ENCODE results near the gene ICA1. TPM values are rescaled to one million over a fixed set of nuclear protein-coding genes. Genes with fewer than 3 reads are reported as not detected.
"Not testable (repeated sequence)": the region's sequence is repeated elsewhere in the genome, so short reads cannot be mapped to it uniquely, and the experiment has no call there.

The ICA1 gene
- total RNA-seq, 1 donor: 2.2 TPM

DNA sequence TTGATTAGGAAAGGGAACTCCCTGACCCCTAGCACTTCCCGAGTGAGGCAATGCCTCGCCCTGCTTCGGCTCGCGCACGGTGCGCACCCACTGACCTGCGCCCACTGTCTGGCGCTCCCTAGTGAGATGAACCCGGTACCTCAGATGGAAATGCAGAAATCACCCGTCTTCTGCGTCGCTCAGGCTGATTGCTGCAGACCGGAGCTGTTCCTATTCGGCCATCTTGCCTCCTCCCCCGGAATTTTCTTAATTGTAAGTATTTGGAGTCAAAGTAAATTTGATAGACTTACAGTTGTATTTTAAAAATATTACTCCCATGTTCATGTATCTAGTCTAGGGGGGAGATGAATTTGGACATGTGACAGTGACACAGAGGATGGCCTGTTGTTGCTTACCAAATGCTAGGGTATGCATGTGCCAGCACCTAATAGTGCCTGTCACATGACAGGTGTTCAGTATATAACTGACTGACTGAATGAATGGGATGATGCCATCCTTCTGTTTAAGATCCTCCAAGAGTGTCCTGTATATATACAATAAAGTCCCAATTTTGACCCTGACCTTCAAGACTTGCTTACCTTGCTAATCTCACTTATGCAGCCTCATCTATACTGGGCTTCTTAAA is 42.0 kb upstream of the ICA1 start:
- no peak overlapping the region for H3K27ac ChIP-seq (ENCODE audit: low read depth, low read length)
- H3K9me3 ChIP-seq (ENCODE audit: low read depth, low read length): no peaks in the 10 kb centered on the region
- H2AFZ ChIP-seq (ENCODE audit: low read length): no peak overlapping the region
- H4K20me1 ChIP-seq (ENCODE audit: insufficient read depth, low read length): no peaks in the 10 kb centered on the region
- no peaks in the 10 kb centered on the region for H3K36me3 ChIP-seq (ENCODE audit: insufficient read depth, low read length)
- DNase-seq (ENCODE audit: insufficient read length, low spot score, missing footprints): no peak
- H3K4me2 ChIP-seq (ENCODE audit: insufficient read depth, low read length): no peak overlapping the region
- no peaks in the 10 kb centered on the region for H3K27me3 ChIP-seq (ENCODE audit: insufficient read depth, low read length)
- H3K79me2 ChIP-seq (ENCODE audit: insufficient read depth, low read length): no peaks in the 10 kb centered on the region
- H3K4me3 ChIP-seq (ENCODE audit: insufficient read depth, low read length): no peak overlapping the region
- H3K4me1 ChIP-seq (ENCODE audit: insufficient read depth, low read length): no peaks in the 10 kb centered on the region
- TF ChIP-seq, protein P1, sequence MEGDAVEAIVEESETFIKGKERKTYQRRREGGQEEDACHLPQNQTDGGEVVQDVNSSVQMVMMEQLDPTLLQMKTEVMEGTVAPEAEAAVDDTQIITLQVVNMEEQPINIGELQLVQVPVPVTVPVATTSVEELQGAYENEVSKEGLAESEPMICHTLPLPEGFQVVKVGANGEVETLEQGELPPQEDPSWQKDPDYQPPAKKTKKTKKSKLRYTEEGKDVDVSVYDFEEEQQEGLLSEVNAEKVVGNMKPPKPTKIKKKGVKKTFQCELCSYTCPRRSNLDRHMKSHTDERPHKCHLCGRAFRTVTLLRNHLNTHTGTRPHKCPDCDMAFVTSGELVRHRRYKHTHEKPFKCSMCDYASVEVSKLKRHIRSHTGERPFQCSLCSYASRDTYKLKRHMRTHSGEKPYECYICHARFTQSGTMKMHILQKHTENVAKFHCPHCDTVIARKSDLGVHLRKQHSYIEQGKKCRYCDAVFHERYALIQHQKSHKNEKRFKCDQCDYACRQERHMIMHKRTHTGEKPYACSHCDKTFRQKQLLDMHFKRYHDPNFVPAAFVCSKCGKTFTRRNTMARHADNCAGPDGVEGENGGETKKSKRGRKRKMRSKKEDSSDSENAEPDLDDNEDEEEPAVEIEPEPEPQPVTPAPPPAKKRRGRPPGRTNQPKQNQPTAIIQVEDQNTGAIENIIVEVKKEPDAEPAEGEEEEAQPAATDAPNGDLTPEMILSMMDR (IDR thresholded peaks at IDR 0.05; ENCODE audit: extremely low read depth, low read depth, low read length): no peak

DNA sequence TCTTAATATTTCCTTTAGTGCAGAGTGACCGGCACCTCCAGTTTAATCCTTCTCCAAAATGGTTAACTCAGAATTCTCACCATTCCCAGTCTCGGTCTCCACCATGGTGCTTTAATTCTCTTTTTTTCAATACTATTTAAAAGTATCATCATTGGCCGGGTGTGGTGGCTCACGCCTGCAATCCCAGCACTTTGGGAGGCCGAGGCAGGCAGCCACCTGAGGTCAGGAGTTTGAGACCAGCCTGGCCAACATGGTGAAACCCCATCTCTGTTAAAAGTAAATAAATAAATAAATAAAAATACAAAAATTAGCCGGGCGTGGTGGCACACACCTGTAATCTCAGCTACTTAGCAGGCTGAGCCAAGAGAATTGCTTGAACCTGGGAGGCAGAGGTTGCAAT is 35.1 kb upstream of the ICA1 start:
- not testable (repeated sequence) for H3K36me3 ChIP-seq (ENCODE audit: insufficient read depth, low read length); H3K4me2 ChIP-seq (ENCODE audit: insufficient read depth, low read length); H4K20me1 ChIP-seq (ENCODE audit: insufficient read depth, low read length); DNase-seq (ENCODE audit: insufficient read length, low spot score, missing footprints); H3K4me1 ChIP-seq (ENCODE audit: insufficient read depth, low read length); H2AFZ ChIP-seq (ENCODE audit: low read length); H3K79me2 ChIP-seq (ENCODE audit: insufficient read depth, low read length); H3K27me3 ChIP-seq (ENCODE audit: insufficient read depth, low read length); H3K4me3 ChIP-seq (ENCODE audit: insufficient read depth, low read length); H3K27ac ChIP-seq (ENCODE audit: low read depth, low read length); H3K9me3 ChIP-seq (ENCODE audit: low read depth, low read length)

DNA sequence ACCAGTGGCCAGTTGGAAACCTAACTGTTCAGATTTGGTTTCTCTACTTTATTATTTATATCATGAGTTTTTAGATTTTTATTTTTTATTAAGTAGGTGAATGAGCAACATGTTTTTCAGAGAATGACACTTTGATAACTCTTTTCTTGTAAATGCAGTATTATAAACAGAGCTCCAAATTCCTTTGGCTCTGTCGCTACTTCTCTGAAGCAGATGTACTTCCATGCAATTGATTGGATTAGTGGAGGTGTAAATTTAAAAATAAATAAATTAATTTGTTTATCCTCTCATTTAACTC is 34.3 kb upstream of the ICA1 start:
- peak overlapping the region; percentile 34 for H2AFZ ChIP-seq (ENCODE audit: low read length)
- TF ChIP-seq, protein P1 (IDR thresholded peaks at IDR 0.05; ENCODE audit: extremely low read depth, low read depth, low read length): no peak
- H3K4me2 ChIP-seq (ENCODE audit: insufficient read depth, low read length): no peak overlapping the region
- H3K79me2 ChIP-seq (ENCODE audit: insufficient read depth, low read length): no peaks in the 10 kb centered on the region
- no peaks in the 10 kb centered on the region for H3K4me1 ChIP-seq (ENCODE audit: insufficient read depth, low read length)
- no peaks in the 10 kb centered on the region for H3K27me3 ChIP-seq (ENCODE audit: insufficient read depth, low read length)
- H3K4me3 ChIP-seq (ENCODE audit: insufficient read depth, low read length): no peak overlapping the region
- no peak for DNase-seq (ENCODE audit: insufficient read length, low spot score, missing footprints)
- H4K20me1 ChIP-seq (ENCODE audit: insufficient read depth, low read length): no peaks in the 10 kb centered on the region
- no peaks in the 10 kb centered on the region for H3K36me3 ChIP-seq (ENCODE audit: insufficient read depth, low read length)
- H3K27ac ChIP-seq (ENCODE audit: low read depth, low read length): no peak overlapping the region
- no peaks in the 10 kb centered on the region for H3K9me3 ChIP-seq (ENCODE audit: low read depth, low read length)

DNA sequence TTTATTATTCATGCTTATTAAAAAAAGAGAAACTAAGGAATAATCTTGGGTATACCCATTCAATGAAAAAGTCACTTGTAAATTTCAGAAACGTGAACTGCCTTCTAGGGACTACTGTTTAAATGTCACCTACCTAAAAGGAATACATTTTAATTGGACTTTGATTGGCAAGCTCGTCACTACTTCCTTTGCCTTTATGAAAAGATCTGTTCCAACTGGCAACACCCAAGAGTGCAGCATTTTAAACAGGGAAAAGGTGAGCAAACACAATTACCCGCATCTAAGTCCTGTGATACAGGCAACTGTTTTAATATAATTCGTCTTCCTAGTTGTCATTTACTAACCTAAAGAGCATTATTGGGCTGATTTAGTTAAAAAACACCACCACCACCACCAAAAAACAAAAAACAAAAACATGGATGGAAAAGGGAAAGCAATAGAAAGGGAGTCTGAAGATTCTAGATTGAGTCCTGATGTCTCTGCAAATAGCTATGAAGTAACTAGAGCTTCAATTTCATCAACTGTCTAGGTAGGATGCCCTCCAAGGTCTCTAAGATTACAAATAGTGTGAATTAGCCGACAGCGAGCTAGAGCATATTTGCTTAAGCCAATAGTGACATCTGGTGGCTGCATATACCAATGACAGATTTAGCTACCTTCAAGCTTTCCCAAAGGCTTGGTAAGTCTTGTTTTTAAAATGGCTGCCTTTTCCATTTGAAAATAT is 33.8 kb upstream of the ICA1 start:
- Histone ChIP-seq H2AFZ (ENCODE audit: low read length) (peak overlapping the region; percentile 36), H3K36me3 (ENCODE audit: insufficient read depth, low read length) (no peaks in the 10 kb centered on the region), H3K27me3 (ENCODE audit: insufficient read depth, low read length) (no peaks in the 10 kb centered on the region), H3K4me3 (ENCODE audit: insufficient read depth, low read length) (no peak overlapping the region), H3K4me1 (ENCODE audit: insufficient read depth, low read length) (no peaks in the 10 kb centered on the region), H3K4me2 (ENCODE audit: insufficient read depth, low read length) (no peak overlapping the region), H3K79me2 (ENCODE audit: insufficient read depth, low read length) (no peaks in the 10 kb centered on the region), H4K20me1 (ENCODE audit: insufficient read depth, low read length) (no peaks in the 10 kb centered on the region), H3K9me3 (ENCODE audit: low read depth, low read length) (no peaks in the 10 kb centered on the region), H3K27ac (ENCODE audit: low read depth, low read length) (no peak overlapping the region)
- TF ChIP-seq, protein P1 (IDR thresholded peaks at IDR 0.05; ENCODE audit: extremely low read depth, low read depth, low read length): peak; percentile 82
- peak; percentile 87 for DNase-seq (ENCODE audit: insufficient read length, low spot score, missing footprints)
